Liver (tissue), 9 donors: Measurements from ENCODE around the gene CD28. TPM values are rescaled to one million over a fixed set of nuclear protein-coding genes. Genes with fewer than 3 reads are reported as not detected.

Source experiments
- DNase-seq: peaks from one replicate; pipeline ENCODE4 v3.0.0-alpha.2; 2017; ENCODE audit warnings: low spot score
- H3K27ac ChIP-seq, 2 donors: one replicate each; pipeline ENCODE4 v1.7.0; 2013; ENCODE audit warnings: inconsistent platforms in 2 of 2, low read length in 2 of 2, control low read depth in 1 of 2, low read depth in 1 of 2, mild to moderate bottlenecking in 1 of 2
- H3K27me3 ChIP-seq, 4 donors: one replicate each; pipeline versions ENCODE4 v1.6.1 to v1.7.0; 2013; ENCODE audit warnings: low read length in 3 of 4, inconsistent platforms in 1 of 4, mild to moderate bottlenecking in 1 of 4, moderate library complexity in 1 of 4; ENCODE audit not compliant: control insufficient read depth in 4 of 4, insufficient read depth in 4 of 4
- H3K36me3 ChIP-seq, 4 donors: one replicate each; pipeline versions ENCODE4 v1.6.1 to v1.7.0; 2013; ENCODE audit warnings: low read length in 3 of 4, mild to moderate bottlenecking in 3 of 4, low read depth in 1 of 4, moderate library complexity in 1 of 4; ENCODE audit not compliant: control insufficient read depth in 4 of 4, insufficient read depth in 3 of 4
- H3K4me1 ChIP-seq, 4 donors: one replicate each; pipeline versions ENCODE4 v1.6.1 to v1.7.0; 2013; ENCODE audit warnings: low read length in 3 of 4, mild to moderate bottlenecking in 3 of 4, moderate library complexity in 1 of 4; ENCODE audit not compliant: control insufficient read depth in 4 of 4, insufficient read depth in 4 of 4
- H3K4me3 ChIP-seq, 3 donors: one replicate each; pipeline versions ENCODE4 v1.6.1 to v1.7.0; 2013; ENCODE audit warnings: low read length in 3 of 3, control low read depth in 1 of 3, low read depth in 1 of 3, mild to moderate bottlenecking in 1 of 3
- H3K9ac ChIP-seq, 2 donors: one replicate each; pipeline ENCODE4 v1.7.0; 2013; ENCODE audit warnings: low read length in 2 of 2, mild to moderate bottlenecking in 2 of 2, moderate library complexity in 2 of 2, control low read depth in 1 of 2, low read depth in 1 of 2
- H3K9me3 ChIP-seq, 4 donors: one replicate each; pipeline versions ENCODE4 v1.6.1 to v1.7.0; 2013; ENCODE audit warnings: low read length in 3 of 4; ENCODE audit not compliant: control insufficient read depth in 4 of 4
- ATF3 ChIP-seq: IDR thresholded peaks from 2 replicates; pipeline ENCODE4 v1.6.1; 2016; ENCODE audit warnings: antibody characterized with exemption
- CTCF ChIP-seq: fragments of 150-350 bp; IDR thresholded peaks from 2 replicates; pipeline ENCODE4 v1.5.1; 2017; ENCODE audit warnings: improper control_type of control experiment, low read depth, low read length; ENCODE audit not compliant: missing input control
- EGR1 ChIP-seq, 2 donors: IDR thresholded peaks; 2 replicates each; pipeline ENCODE4 v1.6.1; 2016 to 2018; ENCODE audit warnings: antibody characterized with exemption in 2 of 2, low read depth in 2 of 2
- GABPA ChIP-seq, 2 donors: IDR thresholded peaks in 1 of 2; conservative IDR thresholded peaks in 1 of 2; 2 replicates each; pipeline ENCODE4 v1.6.1; 2016; ENCODE audit warnings: antibody characterized with exemption in 2 of 2, mild to moderate bottlenecking in 1 of 2, moderate library complexity in 1 of 2
- HNF4A ChIP-seq, 2 donors: conservative IDR thresholded peaks; 2 replicates each; pipeline ENCODE4 v1.6.1; 2016; ENCODE audit warnings: antibody characterized with exemption in 2 of 2, mild to moderate bottlenecking in 2 of 2
- HNF4G ChIP-seq: IDR thresholded peaks from 2 replicates; pipeline ENCODE4 v1.6.1; 2016; ENCODE audit warnings: antibody characterized with exemption
- JUND ChIP-seq, 2 donors: IDR thresholded peaks; 2 replicates each; pipeline ENCODE4 v1.6.1; 2016; ENCODE audit warnings: antibody characterized with exemption in 2 of 2
- MAX ChIP-seq: IDR thresholded peaks from 2 replicates; pipeline ENCODE4 v1.6.1; 2016; ENCODE audit warnings: antibody characterized with exemption
- NR2F2 ChIP-seq: IDR thresholded peaks from 2 replicates; pipeline ENCODE4 v1.6.1; 2016; ENCODE audit warnings: antibody characterized with exemption
- RAD21 ChIP-seq, 2 donors: IDR thresholded peaks; 2 replicates each; pipeline ENCODE4 v1.6.1; 2016; ENCODE audit warnings: antibody characterized with exemption in 2 of 2, mild to moderate bottlenecking in 2 of 2
- REST ChIP-seq: IDR thresholded peaks from 2 replicates; pipeline ENCODE4 v1.6.1; 2016; ENCODE audit warnings: antibody characterized with exemption, mild to moderate bottlenecking
- RXRA ChIP-seq, 2 donors: IDR thresholded peaks; 2 replicates each; pipeline ENCODE4 v1.6.1; 2017 to 2018; ENCODE audit warnings: antibody characterized with exemption in 2 of 2, mild to moderate bottlenecking in 1 of 2
- SP1 ChIP-seq: IDR thresholded peaks from 2 replicates; pipeline ENCODE4 v1.6.1; 2018; ENCODE audit warnings: antibody characterized with exemption, mild to moderate bottlenecking
- TAF1 ChIP-seq: conservative IDR thresholded peaks from 2 replicates; pipeline ENCODE4 v1.6.1; 2016; ENCODE audit warnings: antibody characterized with exemption, mild to moderate bottlenecking
- YY1 ChIP-seq: IDR thresholded peaks from 2 replicates; pipeline ENCODE4 v1.6.1; 2016; ENCODE audit warnings: antibody characterized with exemption, mild to moderate bottlenecking
- ZBTB33 ChIP-seq: IDR thresholded peaks from 2 replicates; pipeline ENCODE4 v1.6.1; 2016; ENCODE audit warnings: antibody characterized with exemption
- WGBS: extraction: QIAGEN DNeasy Blood & Tissue Kit; methylation state at CpG from one replicate; pipeline ENCODE4 v1.1.7; 2013; 5-methylcytosine and 5-hydroxymethylcytosine counted together
- polyA plus RNA-seq, 2 donors: library from polyadenylated mRNA; stranded (reverse) in 1 of 2; unstranded in 1 of 2; fragments of 200-250 nt in 1 of 2; fragments of >200 nt in 1 of 2; fragmentation: Nextera tagmentation in 1 of 2; extraction: Ambion mirVana in 1 of 2; gene quantifications; one replicate each; pipeline versions ENCODE4 v1.2.1 to v1.2.3, GENCODE V29; 2013 to 2015
- total RNA-seq, 2 donors: library from RNA; depleted of rRNA; stranded (reverse); fragments of >200 nt; gene quantifications; one replicate each; pipeline ENCODE4 v1.2.3, GENCODE V29; 2014
- donor health status: healthy.
- donor health status: healthy.
- donor health status: healthy.
- donor health status: healthy.
- donor health status: healthy.

Gene CD28
- total and polyA plus RNA-seq, 4 donors: 0.08 to 0.93 (median 0.33) TPM

GRCh38 chr2:203721781-203722300 is 15.4 kb downstream of the CD28 start:
- H3K4me1 ChIP-seq: peaks cover 3 to 10% (median 4%) of the 10 kb centered on the region in 4 donors
- H3K27ac ChIP-seq: no peak overlapping the region
- H3K27me3 ChIP-seq: no peaks in the 10 kb centered on the region
- no peak overlapping the region for H3K4me3 ChIP-seq
- TF ChIP-seq SP1: no peak
- no peak for TF ChIP-seq REST
- TF ChIP-seq RAD21 (IDR thresholded peaks at IDR 0.05): no peak
- no peak for TF ChIP-seq JUND (IDR thresholded peaks at IDR 0.05)
- no peak for TF ChIP-seq CTCF
- no peak for DNase-seq
- H3K9ac ChIP-seq: no peak overlapping the region
- no peaks in the 10 kb centered on the region for H3K9me3 ChIP-seq
- WGBS: 93% methylated on average over 3 of the region's 3 CpGs
- no peaks in the 10 kb centered on the region for H3K36me3 ChIP-seq

GRCh38 chr2:203722411-203722810 is 16.0 kb downstream of the CD28 start:
- no peak for DNase-seq
- H3K27me3 ChIP-seq: no peaks in the 10 kb centered on the region
- H3K9me3 ChIP-seq: no peaks in the 10 kb centered on the region
- no peak overlapping the region for H3K27ac ChIP-seq
- TF ChIP-seq SP1 (no peak), HNF4A (conservative IDR thresholded peaks at IDR 0.05) (no peak), GABPA (IDR thresholded peaks at IDR 0.05 in 1 of 2, conservative IDR thresholded peaks at IDR 0.05 in 1 of 2) (no peak), TAF1 (no peak), MAX (no peak), ZBTB33 (no peak), YY1 (no peak), ATF3 (no peak), RXRA (IDR thresholded peaks at IDR 0.05) (no peak), HNF4G (no peak), NR2F2 (no peak), EGR1 (IDR thresholded peaks at IDR 0.05; ENCODE audit: low read depth in 2 of 2) (no peak)
- WGBS: 62% methylated on average over 2 of the region's 2 CpGs
- no peaks in the 10 kb centered on the region for H3K36me3 ChIP-seq
- H3K9ac ChIP-seq: no peak overlapping the region
- no peak overlapping the region for H3K4me3 ChIP-seq
- peaks cover 3 to 10% (median 4%) of the 10 kb centered on the region in 4 donors for H3K4me1 ChIP-seq
